Gastrocnemius medialis (tissue), 4 donors: Measurements from ENCODE around the gene LIN7A.

ENCODE experiments used
- POLR2A ChIP-seq, 2 donors: fragments of 450-650 bp; IDR thresholded peaks; one replicate each; pipeline ENCODE4 v1.6.1; 2017; ENCODE audit warnings: antibody characterized with exemption in 2 of 2, mild to moderate bottlenecking in 2 of 2, moderate library complexity in 2 of 2
- TF ChIP-seq, protein P1 (sequence below), 5 experiments: fragments of 450-650 bp in 3 of 5; fragments of 200-600 bp in 2 of 5; sonication (generic) in 2 of 5; IDR thresholded peaks in 4 of 5; conservative IDR thresholded peaks in 1 of 5; 1 replicate in 4 of 5; 2 replicates in 1 of 5; pipeline ENCODE4 v1.5.1; 2016 to 2019; ENCODE audit warnings: antibody characterized with exemption in 5 of 5, mild to moderate bottlenecking in 3 of 5, moderate library complexity in 3 of 5

DNA sequence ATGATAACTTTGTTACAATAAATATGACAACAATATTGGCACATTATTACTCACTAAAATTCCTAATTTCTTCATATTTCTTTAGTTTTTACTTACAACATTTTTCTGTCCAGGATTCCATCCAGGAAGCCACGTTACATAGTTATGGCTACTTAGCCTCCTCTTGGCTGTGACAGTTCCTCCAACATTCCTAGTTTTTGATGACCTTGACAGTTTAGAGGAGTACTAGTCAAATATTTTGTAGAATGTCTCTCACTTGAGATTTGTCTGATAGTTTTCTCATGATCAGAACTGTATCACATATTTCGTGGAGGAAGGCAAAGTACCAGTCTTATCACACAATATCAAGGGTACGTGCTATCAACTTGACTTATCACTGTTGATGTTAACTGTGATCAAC lies 29.8 kb upstream of the LIN7A start:
- TF ChIP-seq, protein P1, sequence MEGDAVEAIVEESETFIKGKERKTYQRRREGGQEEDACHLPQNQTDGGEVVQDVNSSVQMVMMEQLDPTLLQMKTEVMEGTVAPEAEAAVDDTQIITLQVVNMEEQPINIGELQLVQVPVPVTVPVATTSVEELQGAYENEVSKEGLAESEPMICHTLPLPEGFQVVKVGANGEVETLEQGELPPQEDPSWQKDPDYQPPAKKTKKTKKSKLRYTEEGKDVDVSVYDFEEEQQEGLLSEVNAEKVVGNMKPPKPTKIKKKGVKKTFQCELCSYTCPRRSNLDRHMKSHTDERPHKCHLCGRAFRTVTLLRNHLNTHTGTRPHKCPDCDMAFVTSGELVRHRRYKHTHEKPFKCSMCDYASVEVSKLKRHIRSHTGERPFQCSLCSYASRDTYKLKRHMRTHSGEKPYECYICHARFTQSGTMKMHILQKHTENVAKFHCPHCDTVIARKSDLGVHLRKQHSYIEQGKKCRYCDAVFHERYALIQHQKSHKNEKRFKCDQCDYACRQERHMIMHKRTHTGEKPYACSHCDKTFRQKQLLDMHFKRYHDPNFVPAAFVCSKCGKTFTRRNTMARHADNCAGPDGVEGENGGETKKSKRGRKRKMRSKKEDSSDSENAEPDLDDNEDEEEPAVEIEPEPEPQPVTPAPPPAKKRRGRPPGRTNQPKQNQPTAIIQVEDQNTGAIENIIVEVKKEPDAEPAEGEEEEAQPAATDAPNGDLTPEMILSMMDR (IDR thresholded peaks at IDR 0.05 in 4 of 5, conservative IDR thresholded peaks at IDR 0.05 in 1 of 5), result no peak
- TF ChIP-seq POLR2A (IDR thresholded peaks at IDR 0.05), result no peak
